WTC11 (cell line): Measurements from ENCODE around the gene MEGF11. TPM values are rescaled to one million over a fixed set of nuclear protein-coding genes. Genes with fewer than 3 reads are reported as not detected.
A peak's percentile ranks its signal among the peaks of the same experiment; 100 is the strongest.

ENCODE experiments used
- ATAC-seq: fragments of 200-7000 bp; cut with Tn5 transposase; 2 replicates; pipeline ENCODE4 v1.10.0; 2021; ENCODE audit warnings: mild to moderate bottlenecking, moderate library complexity
- CTCF ChIA-PET: fragments of 300-600 bp; sonication (Branson Sonifier 250); formaldehyde crosslinking; loops from one replicate; lab custom pipeline; 2021; ENCODE audit warnings: antibody characterized with exemption; lab: Charles Lee
- POLR2A ChIA-PET: fragments of 350-600 bp; sonication (Branson Sonifier 250); formaldehyde crosslinking; loops from one replicate; lab custom pipeline; 2021; ENCODE audit warnings: antibody characterized with exemption; lab: Charles Lee
- DNase-seq: peaks from one replicate; pipeline ENCODE4 v3.0.0; 2021; ENCODE audit warnings: low spot score
- H3K27ac Mint-ChIP-seq: 2 replicates; pipeline ENCODE4 v1.8.0; 2021; ENCODE audit warnings: mixed read lengths
- H3K27me3 Mint-ChIP-seq: 2 replicates; pipeline ENCODE4 v1.8.0; 2021; ENCODE audit warnings: low read depth, mild to moderate bottlenecking, moderate library complexity, mixed read lengths
- H3K36me3 Mint-ChIP-seq: 2 replicates; pipeline ENCODE4 v1.8.0; 2021; ENCODE audit warnings: mixed read lengths
- H3K4me1 Mint-ChIP-seq: 2 replicates; pipeline ENCODE4 v1.8.0; 2022; ENCODE audit warnings: mixed read lengths
- H3K4me3 Mint-ChIP-seq: 2 replicates; pipeline ENCODE4 v1.8.0; 2021; ENCODE audit warnings: mild to moderate bottlenecking, moderate library complexity, mixed read lengths
- H3K9me3 Mint-ChIP-seq: 2 replicates; pipeline ENCODE4 v1.8.0; 2021; ENCODE audit warnings: mixed read lengths
- ESRRA ChIP-seq: sonication (generic); formaldehyde crosslinking; IDR thresholded peaks from 2 replicates; pipeline ENCODE4 v1.8.1; 2022; ENCODE audit warnings: mild to moderate bottlenecking, missing genetic modification reagents, borderline replicate concordance
- FOXK1 ChIP-seq: sonication (generic); formaldehyde crosslinking; IDR thresholded peaks from 2 replicates; pipeline ENCODE4 v1.8.0; 2022; ENCODE audit warnings: mild to moderate bottlenecking, moderate library complexity, missing genetic modification reagents
- FOXP1 ChIP-seq: sonication (generic); formaldehyde crosslinking; IDR thresholded peaks from 2 replicates; pipeline ENCODE4 v1.8.0; 2022; ENCODE audit warnings: missing genetic modification reagents, mild to moderate bottlenecking, moderate library complexity, borderline replicate concordance
- GTF2I ChIP-seq: fragments of 250-450 bp; sonication (Bioruptor Pico); conservative IDR thresholded peaks from 2 replicates; pipeline ENCODE4 v1.4.0; 2021; ENCODE audit warnings: mild to moderate bottlenecking
- IRF2 ChIP-seq: sonication (generic); formaldehyde crosslinking; IDR thresholded peaks from 2 replicates; pipeline ENCODE4 v1.8.0; 2022; ENCODE audit warnings: low read depth, missing genetic modification reagents, borderline replicate concordance
- NR3C1 ChIP-seq: sonication (generic); formaldehyde crosslinking; conservative IDR thresholded peaks from 2 replicates; pipeline ENCODE4 v1.8.1; 2023; ENCODE audit warnings: low read depth, mild to moderate bottlenecking, missing genetic modification reagents
- OVOL2 ChIP-seq: fragments of 250-450 bp; sonication (Bioruptor Pico); IDR thresholded peaks from 2 replicates; pipeline ENCODE4 v1.9.0; 2021; ENCODE audit warnings: mild to moderate bottlenecking, borderline replicate concordance
- RORB ChIP-seq: fragments of 250-450 bp; sonication (Bioruptor Pico); IDR thresholded peaks from 2 replicates; pipeline ENCODE4 v1.9.0; 2021; ENCODE audit warnings: mild to moderate bottlenecking
- SP1 ChIP-seq: sonication (generic); formaldehyde crosslinking; conservative IDR thresholded peaks from 2 replicates; pipeline ENCODE4 v1.8.1; 2022; ENCODE audit warnings: missing genetic modification reagents
- TEAD1 ChIP-seq: sonication (generic); formaldehyde crosslinking; IDR thresholded peaks from 2 replicates; pipeline ENCODE4 v1.8.0; 2022; ENCODE audit warnings: mild to moderate bottlenecking, missing genetic modification reagents
- ZBTB21 ChIP-seq: sonication (generic); formaldehyde crosslinking; IDR thresholded peaks from 2 replicates; pipeline ENCODE4 v1.8.1; 2023; ENCODE audit warnings: mild to moderate bottlenecking, missing genetic modification reagents, borderline replicate concordance
- ZNF416 ChIP-seq: fragments of 250-450 bp; sonication (Bioruptor Pico); IDR thresholded peaks from 2 replicates; pipeline ENCODE4 v1.9.0; 2021; ENCODE audit warnings: mild to moderate bottlenecking, inconsistent platforms
- total RNA-seq: library from RNA; stranded (reverse); gene quantifications from 3 replicates; pipeline ENCODE4 v1.2.3, GENCODE V29; 2021
- TF ChIP-seq, protein P1 (sequence below): fragments of 200-600 bp; IDR thresholded peaks from 2 replicates; pipeline ENCODE4 v1.8.0; 2022; ENCODE audit warnings: antibody characterized with exemption
- TF ChIP-seq, protein P2 (sequence below): sonication (generic); formaldehyde crosslinking; IDR thresholded peaks from 2 replicates; pipeline ENCODE4 v1.8.0; 2022; ENCODE audit warnings: mild to moderate bottlenecking, missing genetic modification reagents
- TF ChIP-seq, protein P3 (sequence below): sonication (generic); formaldehyde crosslinking; IDR thresholded peaks from 2 replicates; pipeline ENCODE4 v1.8.1; 2023; ENCODE audit warnings: mild to moderate bottlenecking, missing genetic modification reagents, moderate library complexity
- TF ChIP-seq, protein P4 (sequence below): fragments of 250-450 bp; sonication (Bioruptor Pico); IDR thresholded peaks from 2 replicates; pipeline ENCODE4 v2.1.2; 2022; ENCODE audit warnings: mild to moderate bottlenecking, moderate library complexity
- TF ChIP-seq, protein P5 (sequence below): sonication (generic); formaldehyde crosslinking; IDR thresholded peaks from 2 replicates; pipeline ENCODE4 v1.8.0; 2022; ENCODE audit warnings: mild to moderate bottlenecking, missing genetic modification reagents
- TF ChIP-seq, protein P6 (sequence below): sonication (generic); formaldehyde crosslinking; IDR thresholded peaks from 2 replicates; pipeline ENCODE4 v1.8.1; 2023; ENCODE audit warnings: mild to moderate bottlenecking, missing genetic modification reagents, moderate library complexity
- TF ChIP-seq, protein P7 (sequence below): fragments of 250-450 bp; sonication (Bioruptor Pico); IDR thresholded peaks from 2 replicates; pipeline ENCODE4 v1.9.0; 2021; ENCODE audit warnings: mild to moderate bottlenecking, borderline replicate concordance
- TF ChIP-seq, protein P8 (sequence below): fragments of 250-450 bp; sonication (Bioruptor Pico); IDR thresholded peaks from 2 replicates; pipeline ENCODE4 v1.8.0; 2021; ENCODE audit warnings: mild to moderate bottlenecking

MEGF11 gene
- total RNA-seq, 1 experiment from 2014 or later = 3.3 TPM

DNA sequence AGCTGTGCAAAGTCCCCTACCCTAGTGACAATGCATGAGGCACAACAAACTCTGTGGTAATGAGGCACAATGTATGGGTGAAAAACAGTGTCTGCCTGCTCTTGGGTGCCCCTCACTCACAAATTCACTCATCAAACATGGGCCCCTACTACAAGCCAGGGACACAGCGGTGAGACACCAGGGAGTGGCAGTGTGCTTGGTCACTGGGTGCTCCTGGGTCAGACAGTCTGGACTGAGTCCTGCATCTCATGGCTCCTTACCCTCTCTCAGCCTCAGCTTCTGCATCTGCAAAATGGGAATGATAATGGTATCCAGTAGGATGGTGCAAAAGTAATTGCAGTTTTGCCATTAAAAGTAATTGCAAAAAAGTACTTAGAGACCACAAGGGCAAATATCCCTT, 184.7 kb downstream of the MEGF11 start (continued):
- TF ChIP-seq, protein P1, sequence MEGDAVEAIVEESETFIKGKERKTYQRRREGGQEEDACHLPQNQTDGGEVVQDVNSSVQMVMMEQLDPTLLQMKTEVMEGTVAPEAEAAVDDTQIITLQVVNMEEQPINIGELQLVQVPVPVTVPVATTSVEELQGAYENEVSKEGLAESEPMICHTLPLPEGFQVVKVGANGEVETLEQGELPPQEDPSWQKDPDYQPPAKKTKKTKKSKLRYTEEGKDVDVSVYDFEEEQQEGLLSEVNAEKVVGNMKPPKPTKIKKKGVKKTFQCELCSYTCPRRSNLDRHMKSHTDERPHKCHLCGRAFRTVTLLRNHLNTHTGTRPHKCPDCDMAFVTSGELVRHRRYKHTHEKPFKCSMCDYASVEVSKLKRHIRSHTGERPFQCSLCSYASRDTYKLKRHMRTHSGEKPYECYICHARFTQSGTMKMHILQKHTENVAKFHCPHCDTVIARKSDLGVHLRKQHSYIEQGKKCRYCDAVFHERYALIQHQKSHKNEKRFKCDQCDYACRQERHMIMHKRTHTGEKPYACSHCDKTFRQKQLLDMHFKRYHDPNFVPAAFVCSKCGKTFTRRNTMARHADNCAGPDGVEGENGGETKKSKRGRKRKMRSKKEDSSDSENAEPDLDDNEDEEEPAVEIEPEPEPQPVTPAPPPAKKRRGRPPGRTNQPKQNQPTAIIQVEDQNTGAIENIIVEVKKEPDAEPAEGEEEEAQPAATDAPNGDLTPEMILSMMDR = no peak
- TF ChIP-seq, all 79 proteins: peak for 0

DNA sequence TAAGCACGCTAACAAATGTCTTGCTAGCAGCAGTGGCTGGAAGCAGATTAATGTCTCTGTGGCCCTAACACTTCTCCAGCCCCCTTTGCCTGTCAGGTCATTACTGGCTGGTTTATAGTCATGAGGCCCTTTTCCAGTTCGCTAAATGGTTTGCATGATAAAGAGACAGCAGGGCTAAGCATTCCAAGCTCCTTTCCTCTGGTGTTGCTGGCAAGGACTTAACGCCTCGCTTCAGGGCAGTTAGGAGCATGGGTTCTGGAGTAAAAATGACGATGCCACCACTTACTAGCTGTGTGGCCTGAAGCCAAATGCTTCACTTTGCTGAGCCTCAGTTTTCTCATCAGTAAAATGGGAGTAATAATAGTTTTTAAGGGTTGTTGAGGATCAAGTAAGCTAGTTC, 185.9 kb downstream of the MEGF11 start:
- no peaks in the 10 kb centered on the region for H3K36me3 Mint-ChIP-seq
- POLR2A ChIA-PET = interaction anchor here (1.0 kb wide), 1 partner anchor 151 kb away, joined by 4 read pairs; no protein-coding TSS in a partner anchor
- ATAC-seq (peak; percentile 94), DNase-seq (peak; percentile 42)
- H3K9me3 Mint-ChIP-seq = peaks cover 2% of the 10 kb centered on the region
- CTCF ChIA-PET = interaction anchor here (1.1 to 4.2 kb wide), 8 partner anchors 12 to 205 kb away, joined by 3 to 35 read pairs (median 5); no protein-coding TSS in a partner anchor
- peak overlapping the region; percentile 10; the same call in 1 of the 2 replicates for H3K4me3 Mint-ChIP-seq
- H3K27me3 Mint-ChIP-seq = no peaks in the 10 kb centered on the region
- H3K4me1 Mint-ChIP-seq = peaks cover 74% of the 10 kb centered on the region
- TF ChIP-seq RORB (CRISPR knock-in tag) (no peak), FOXP1 (CRISPR knock-in tag) (no peak), SP1 (CRISPR knock-in tag) (no peak), ESRRA (CRISPR knock-in tag) (no peak), OVOL2 (CRISPR knock-in tag) (no peak), FOXK1 (CRISPR knock-in tag) (peak; percentile 37; the same call in 1 of the 2 replicates), NR3C1 (no peak), ZNF416 (CRISPR knock-in tag) (no peak), IRF2 (CRISPR knock-in tag) (no peak), GTF2I (peak; percentile 51; the same call in 1 of the 2 replicates), TEAD1 (CRISPR knock-in tag) (peak; percentile 85; the same call in 1 of the 2 replicates), ZBTB21 (CRISPR knock-in tag) (0 out of 2 replicates have a peak, but pooled peaks have one; percentile 51)
- TF ChIP-seq, protein P2, sequence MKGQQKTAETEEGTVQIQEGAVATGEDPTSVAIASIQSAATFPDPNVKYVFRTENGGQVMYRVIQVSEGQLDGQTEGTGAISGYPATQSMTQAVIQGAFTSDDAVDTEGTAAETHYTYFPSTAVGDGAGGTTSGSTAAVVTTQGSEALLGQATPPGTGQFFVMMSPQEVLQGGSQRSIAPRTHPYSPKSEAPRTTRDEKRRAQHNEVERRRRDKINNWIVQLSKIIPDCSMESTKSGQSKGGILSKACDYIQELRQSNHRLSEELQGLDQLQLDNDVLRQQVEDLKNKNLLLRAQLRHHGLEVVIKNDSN = peak; percentile 63; the same call in 1 of the 2 replicates
- TF ChIP-seq, protein P3, sequence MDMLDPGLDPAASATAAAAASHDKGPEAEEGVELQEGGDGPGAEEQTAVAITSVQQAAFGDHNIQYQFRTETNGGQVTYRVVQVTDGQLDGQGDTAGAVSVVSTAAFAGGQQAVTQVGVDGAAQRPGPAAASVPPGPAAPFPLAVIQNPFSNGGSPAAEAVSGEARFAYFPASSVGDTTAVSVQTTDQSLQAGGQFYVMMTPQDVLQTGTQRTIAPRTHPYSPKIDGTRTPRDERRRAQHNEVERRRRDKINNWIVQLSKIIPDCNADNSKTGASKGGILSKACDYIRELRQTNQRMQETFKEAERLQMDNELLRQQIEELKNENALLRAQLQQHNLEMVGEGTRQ = peak; percentile 67
- TF ChIP-seq, protein P4, sequence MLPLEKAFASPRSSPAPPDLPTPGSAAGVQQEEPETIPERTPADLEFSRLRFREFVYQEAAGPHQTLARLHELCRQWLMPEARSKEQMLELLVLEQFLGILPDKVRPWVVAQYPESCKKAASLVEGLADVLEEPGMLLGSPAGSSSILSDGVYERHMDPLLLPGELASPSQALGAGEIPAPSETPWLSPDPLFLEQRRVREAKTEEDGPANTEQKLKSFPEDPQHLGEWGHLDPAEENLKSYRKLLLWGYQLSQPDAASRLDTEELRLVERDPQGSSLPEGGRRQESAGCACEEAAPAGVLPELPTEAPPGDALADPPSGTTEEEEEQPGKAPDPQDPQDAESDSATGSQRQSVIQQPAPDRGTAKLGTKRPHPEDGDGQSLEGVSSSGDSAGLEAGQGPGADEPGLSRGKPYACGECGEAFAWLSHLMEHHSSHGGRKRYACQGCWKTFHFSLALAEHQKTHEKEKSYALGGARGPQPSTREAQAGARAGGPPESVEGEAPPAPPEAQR = no peak
- TF ChIP-seq, protein P5, sequence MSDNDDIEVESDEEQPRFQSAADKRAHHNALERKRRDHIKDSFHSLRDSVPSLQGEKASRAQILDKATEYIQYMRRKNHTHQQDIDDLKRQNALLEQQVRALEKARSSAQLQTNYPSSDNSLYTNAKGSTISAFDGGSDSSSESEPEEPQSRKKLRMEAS (CRISPR knock-in tag) = peak; percentile 86
- TF ChIP-seq, protein P6, sequence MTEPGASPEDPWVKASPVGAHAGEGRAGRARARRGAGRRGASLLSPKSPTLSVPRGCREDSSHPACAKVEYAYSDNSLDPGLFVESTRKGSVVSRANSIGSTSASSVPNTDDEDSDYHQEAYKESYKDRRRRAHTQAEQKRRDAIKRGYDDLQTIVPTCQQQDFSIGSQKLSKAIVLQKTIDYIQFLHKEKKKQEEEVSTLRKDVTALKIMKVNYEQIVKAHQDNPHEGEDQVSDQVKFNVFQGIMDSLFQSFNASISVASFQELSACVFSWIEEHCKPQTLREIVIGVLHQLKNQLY (CRISPR knock-in tag) = no peak
- TF ChIP-seq, protein P7, sequence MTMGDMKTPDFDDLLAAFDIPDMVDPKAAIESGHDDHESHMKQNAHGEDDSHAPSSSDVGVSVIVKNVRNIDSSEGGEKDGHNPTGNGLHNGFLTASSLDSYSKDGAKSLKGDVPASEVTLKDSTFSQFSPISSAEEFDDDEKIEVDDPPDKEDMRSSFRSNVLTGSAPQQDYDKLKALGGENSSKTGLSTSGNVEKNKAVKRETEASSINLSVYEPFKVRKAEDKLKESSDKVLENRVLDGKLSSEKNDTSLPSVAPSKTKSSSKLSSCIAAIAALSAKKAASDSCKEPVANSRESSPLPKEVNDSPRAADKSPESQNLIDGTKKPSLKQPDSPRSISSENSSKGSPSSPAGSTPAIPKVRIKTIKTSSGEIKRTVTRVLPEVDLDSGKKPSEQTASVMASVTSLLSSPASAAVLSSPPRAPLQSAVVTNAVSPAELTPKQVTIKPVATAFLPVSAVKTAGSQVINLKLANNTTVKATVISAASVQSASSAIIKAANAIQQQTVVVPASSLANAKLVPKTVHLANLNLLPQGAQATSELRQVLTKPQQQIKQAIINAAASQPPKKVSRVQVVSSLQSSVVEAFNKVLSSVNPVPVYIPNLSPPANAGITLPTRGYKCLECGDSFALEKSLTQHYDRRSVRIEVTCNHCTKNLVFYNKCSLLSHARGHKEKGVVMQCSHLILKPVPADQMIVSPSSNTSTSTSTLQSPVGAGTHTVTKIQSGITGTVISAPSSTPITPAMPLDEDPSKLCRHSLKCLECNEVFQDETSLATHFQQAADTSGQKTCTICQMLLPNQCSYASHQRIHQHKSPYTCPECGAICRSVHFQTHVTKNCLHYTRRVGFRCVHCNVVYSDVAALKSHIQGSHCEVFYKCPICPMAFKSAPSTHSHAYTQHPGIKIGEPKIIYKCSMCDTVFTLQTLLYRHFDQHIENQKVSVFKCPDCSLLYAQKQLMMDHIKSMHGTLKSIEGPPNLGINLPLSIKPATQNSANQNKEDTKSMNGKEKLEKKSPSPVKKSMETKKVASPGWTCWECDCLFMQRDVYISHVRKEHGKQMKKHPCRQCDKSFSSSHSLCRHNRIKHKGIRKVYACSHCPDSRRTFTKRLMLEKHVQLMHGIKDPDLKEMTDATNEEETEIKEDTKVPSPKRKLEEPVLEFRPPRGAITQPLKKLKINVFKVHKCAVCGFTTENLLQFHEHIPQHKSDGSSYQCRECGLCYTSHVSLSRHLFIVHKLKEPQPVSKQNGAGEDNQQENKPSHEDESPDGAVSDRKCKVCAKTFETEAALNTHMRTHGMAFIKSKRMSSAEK (CRISPR knock-in tag) = 0 out of 2 replicates have a peak, but pooled peaks have one; percentile 73
- TF ChIP-seq, protein P8, sequence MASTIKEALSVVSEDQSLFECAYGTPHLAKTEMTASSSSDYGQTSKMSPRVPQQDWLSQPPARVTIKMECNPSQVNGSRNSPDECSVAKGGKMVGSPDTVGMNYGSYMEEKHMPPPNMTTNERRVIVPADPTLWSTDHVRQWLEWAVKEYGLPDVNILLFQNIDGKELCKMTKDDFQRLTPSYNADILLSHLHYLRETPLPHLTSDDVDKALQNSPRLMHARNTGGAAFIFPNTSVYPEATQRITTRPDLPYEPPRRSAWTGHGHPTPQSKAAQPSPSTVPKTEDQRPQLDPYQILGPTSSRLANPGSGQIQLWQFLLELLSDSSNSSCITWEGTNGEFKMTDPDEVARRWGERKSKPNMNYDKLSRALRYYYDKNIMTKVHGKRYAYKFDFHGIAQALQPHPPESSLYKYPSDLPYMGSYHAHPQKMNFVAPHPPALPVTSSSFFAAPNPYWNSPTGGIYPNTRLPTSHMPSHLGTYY = no peak
- TF ChIP-seq, all 79 proteins: peak for 8
- H3K27ac Mint-ChIP-seq = peak overlapping the region; percentile 72
